Panc1 (cell line): ENCODE results near the gene MBLAC2. TPM values are rescaled to one million over a fixed set of nuclear protein-coding genes. Genes with fewer than 3 reads are reported as not detected.
A peak's percentile ranks its signal among the peaks of the same experiment; 100 is the strongest.

Experiments
- ATAC-seq: fragments of 200-7000 bp; cut with Tn5 transposase; 2 replicates; pipeline ENCODE4 v1.9.1; 2020; ENCODE audit warnings: mild to moderate bottlenecking, moderate library complexity
- BruUV-seq: library from RNA; stranded (reverse); fragments of 400-500 nt; replicated peaks from 2 replicates; lab custom pipeline; 2021; lab: Mats Ljungman, UMichigan
- CTCF ChIA-PET: fragments of 300-600 bp; sonication (Branson Sonifier 250); formaldehyde crosslinking; loops from one replicate; lab custom pipeline; 2022; ENCODE audit warnings: antibody characterized with exemption; lab: Charles Lee
- POLR2A ChIA-PET: fragments of 300-600 bp; sonication (Branson Sonifier 250); formaldehyde crosslinking; loops from one replicate; lab custom pipeline; 2022; ENCODE audit warnings: antibody characterized with exemption; lab: Charles Lee
- DNase-seq: peaks from one replicate; pipeline ENCODE4 v3.0.0-alpha.2; 2010; ENCODE audit warnings: low read depth, low spot score
- H3K27ac ChIP-seq: 2 replicates; pipeline ENCODE4 v1.5.1; 2011; ENCODE audit warnings: mild to moderate bottlenecking, low read length, inconsistent platforms
- H3K27me3 ChIP-seq: fragments of 200-500 bp; sonication (Bioruptor generic); 2 replicates; pipeline ENCODE4 v1.6.0; 2014; ENCODE audit warnings: low read length, inconsistent platforms; ENCODE audit not compliant: control insufficient read depth, insufficient read depth
- H3K36me3 ChIP-seq: fragments of 200-500 bp; sonication (Bioruptor generic); 2 replicates; pipeline ENCODE4 v1.5.1; 2014; ENCODE audit warnings: inconsistent platforms, mild to moderate bottlenecking, low read length, moderate library complexity; ENCODE audit not compliant: control insufficient read depth, insufficient read depth
- H3K4me1 ChIP-seq: 2 replicates; pipeline ENCODE4 v1.5.1; 2011; ENCODE audit warnings: inconsistent platforms, mild to moderate bottlenecking, low read length, moderate library complexity; ENCODE audit not compliant: control insufficient read depth, insufficient read depth
- H3K4me3 ChIP-seq, 2 experiments: 2 replicates each; pipeline ENCODE4 v1.5.1; 2011 to 2012; ENCODE audit warnings: low read depth in 2 of 2, low read length in 2 of 2, mild to moderate bottlenecking in 2 of 2, inconsistent platforms in 1 of 2, moderate library complexity in 1 of 2
- H3K9me3 ChIP-seq: fragments of 200-500 bp; sonication (Bioruptor generic); 2 replicates; pipeline ENCODE4 v1.5.1; 2014; ENCODE audit warnings: low read depth, mild to moderate bottlenecking, inconsistent platforms, low read length, moderate library complexity; ENCODE audit not compliant: control insufficient read depth, insufficient read depth
- CTCF ChIP-seq: fragments of 450-650 bp; IDR thresholded peaks from 2 replicates; pipeline ENCODE4 v1.5.1; 2017; ENCODE audit warnings: mild to moderate bottlenecking
- POLR2AphosphoS5 ChIP-seq: IDR thresholded peaks from 2 replicates; pipeline ENCODE4 v1.6.1; 2012; ENCODE audit warnings: mild to moderate bottlenecking, low read depth, low read length, moderate library complexity
- REST ChIP-seq, 2 experiments: IDR thresholded peaks; 2 replicates each; pipeline ENCODE4 v1.6.1; 2011 to 2012; ENCODE audit warnings: low read depth in 2 of 2, control low read depth in 1 of 2, low read length in 1 of 2, mild to moderate bottlenecking in 1 of 2, moderate library complexity in 1 of 2; ENCODE audit not compliant: insufficient read depth in 1 of 2
- SIN3A ChIP-seq: IDR thresholded peaks from 2 replicates; pipeline ENCODE4 v1.6.1; 2012; ENCODE audit warnings: low read depth, mild to moderate bottlenecking, low read length, moderate library complexity, borderline replicate concordance; ENCODE audit not compliant: insufficient read depth
- TCF7L2 ChIP-seq: IDR thresholded peaks from 2 replicates; pipeline ENCODE4 v1.6.1; 2011; ENCODE audit warnings: mild to moderate bottlenecking, low read depth, low read length, inconsistent platforms
- in situ Hi-C: cut with HindIII; loops from 2 replicates; pipeline ENCODE4 v1.10.0; 2016; ENCODE audit warnings: low sequenced_read_pairs, low pct_unique_long_range_greater_than_20kb
- intact Hi-C: fragments of 100-400 bp; cut with micrococcal nuclease; formaldehyde crosslinking; loops from one replicate; pipeline ENCODE4 v1.10.0; 2022; ENCODE audit not compliant: unreplicated experiment
- total RNA-seq: library from RNA; stranded (reverse); gene quantifications from one replicate; pipeline ENCODE4 v1.2.1, GENCODE V29; 2021; ENCODE audit not compliant: unreplicated experiment

MBLAC2 gene
- total RNA-seq, 1 experiment from 2014 or later = 5.9 TPM

- DNase-seq (no peak), ATAC-seq (no peak)
- BruUV-seq = no TSS peak
- Histone ChIP-seq H3K27me3 (no peaks in the 10 kb centered on the region), H3K27ac (no peak overlapping the region), H3K4me1 (no peaks in the 10 kb centered on the region), H3K4me3 (no peak overlapping the region), H3K9me3 (0 out of 2 replicates have a peak, but pooled peaks cover 2% of the 10 kb centered on the region), H3K36me3 (peaks cover 2% of the 10 kb centered on the region)
- POLR2A ChIA-PET = no interaction called here
- CTCF ChIA-PET = no interaction called here
- TF ChIP-seq POLR2AphosphoS5 (no peak), SIN3A (no peak), CTCF (no peak), TCF7L2 (no peak), REST (IDR thresholded peaks at IDR 0.05; ENCODE audit: insufficient read depth in 1 of 2, low read depth in 2 of 2, low read length in 1 of 2) (no peak)
- in situ Hi-C loops = no loop called here
- intact Hi-C loops = no loop called here
Measured at GRCh38 chr5:90494043-90494442, 19.5 kb upstream of the MBLAC2 start.

GRCh38 chr5:90488791-90489190 lies 14.2 kb upstream of the MBLAC2 start:
- H3K4me1 ChIP-seq = no peaks in the 10 kb centered on the region
- intact Hi-C loops = no loop called here
- H3K27me3 ChIP-seq = no peaks in the 10 kb centered on the region
- no peak overlapping the region for H3K27ac ChIP-seq
- DNase-seq = no peak
- no TSS peak for BruUV-seq
- no peak overlapping the region for H3K4me3 ChIP-seq
- ChIA-PET CTCF (no interaction called here), POLR2A (no interaction called here)
- in situ Hi-C loops = no loop called here
- no peak for TF ChIP-seq SIN3A
- TF ChIP-seq CTCF = no peak
- no peak for TF ChIP-seq REST (IDR thresholded peaks at IDR 0.05; ENCODE audit: insufficient read depth in 1 of 2, low read depth in 2 of 2, low read length in 1 of 2)
- no peak for TF ChIP-seq POLR2AphosphoS5
- TF ChIP-seq TCF7L2 = no peak
- ATAC-seq = peak; percentile 70
- H3K9me3 ChIP-seq = no peaks in the 10 kb centered on the region
- peaks cover 8% of the 10 kb centered on the region for H3K36me3 ChIP-seq
